ENCODE results near the gene SOX11. TPM values are rescaled to one million over a fixed set of nuclear protein-coding genes. Genes with fewer than 3 reads are reported as not detected.
"Not testable (repeated sequence)": the region's sequence is repeated elsewhere in the genome, so short reads cannot be mapped to it uniquely, and the experiment has no call there.

Gene SOX11
- total RNA-seq, 1 donor from 2014 or later: 154 TPM

DNA sequence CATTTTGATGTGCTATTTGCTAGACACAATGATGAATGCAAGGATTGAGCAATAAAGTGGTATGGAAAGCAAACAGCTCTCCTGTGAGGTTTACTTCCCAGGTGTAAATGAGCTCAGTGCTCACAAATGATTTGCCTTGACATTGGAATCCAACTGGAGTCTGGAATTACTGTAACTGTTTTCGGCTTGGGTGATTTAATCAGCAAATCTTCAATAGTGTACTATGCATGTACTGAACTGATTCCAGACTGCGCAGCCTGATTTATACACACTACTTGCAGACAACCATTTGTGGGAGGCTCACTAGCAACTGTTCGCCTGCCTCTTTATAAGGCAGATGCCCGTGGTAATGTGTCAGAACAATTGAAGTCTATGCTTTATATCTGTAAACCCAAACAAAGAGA, 27.9 kb upstream of the SOX11 start:
- Mint-ChIP-seq H3K27ac (no peak overlapping the region), H3K36me3 (ENCODE audit: insufficient read depth) (no peaks in the 10 kb centered on the region), H3K27me3 (peaks cover 5% of the 10 kb centered on the region), H3K9me3 (ENCODE audit: low read depth) (peaks cover 8% of the 10 kb centered on the region), H3K4me3 (ENCODE audit: low read depth) (no peak overlapping the region), H3K4me1 (ENCODE audit: low read depth) (no peaks in the 10 kb centered on the region)
- no peak for TF ChIP-seq CTCF (IDR thresholded peaks at IDR 0.05; ENCODE audit: unreplicated experiment)
- DNase-seq (ENCODE audit: low spot score, unreplicated experiment): no peak

DNA sequence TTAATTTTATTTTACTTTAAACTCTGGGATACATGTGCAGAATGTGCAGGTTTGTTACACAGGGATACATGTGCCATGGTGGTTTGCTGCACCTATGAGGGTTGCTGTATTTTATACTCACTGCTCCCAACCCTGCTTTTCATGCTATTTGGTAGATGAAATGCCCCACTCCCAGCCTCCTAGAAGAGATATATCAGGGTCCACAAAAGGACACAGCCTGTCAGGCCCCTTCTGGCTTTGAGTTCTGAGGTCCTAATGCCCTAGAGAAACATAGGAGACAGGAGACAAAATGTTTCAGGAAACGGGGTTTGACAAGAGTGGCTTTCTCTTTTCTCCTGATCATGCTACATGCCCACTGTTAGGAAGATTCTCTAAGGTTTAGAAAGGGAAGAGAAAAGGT, 27.1 kb upstream of the SOX11 start:
- H3K36me3 Mint-ChIP-seq (ENCODE audit: insufficient read depth): no peaks in the 10 kb centered on the region
- H3K4me3 Mint-ChIP-seq (ENCODE audit: low read depth): no peak overlapping the region
- TF ChIP-seq CTCF (IDR thresholded peaks at IDR 0.05; ENCODE audit: unreplicated experiment): no peak
- no peak for DNase-seq (ENCODE audit: low spot score, unreplicated experiment)
- peaks cover 5% of the 10 kb centered on the region for H3K27me3 Mint-ChIP-seq
- no peak overlapping the region for H3K27ac Mint-ChIP-seq
- no peaks in the 10 kb centered on the region for H3K4me1 Mint-ChIP-seq (ENCODE audit: low read depth)
- H3K9me3 Mint-ChIP-seq (ENCODE audit: low read depth): peaks cover 3% of the 10 kb centered on the region

DNA sequence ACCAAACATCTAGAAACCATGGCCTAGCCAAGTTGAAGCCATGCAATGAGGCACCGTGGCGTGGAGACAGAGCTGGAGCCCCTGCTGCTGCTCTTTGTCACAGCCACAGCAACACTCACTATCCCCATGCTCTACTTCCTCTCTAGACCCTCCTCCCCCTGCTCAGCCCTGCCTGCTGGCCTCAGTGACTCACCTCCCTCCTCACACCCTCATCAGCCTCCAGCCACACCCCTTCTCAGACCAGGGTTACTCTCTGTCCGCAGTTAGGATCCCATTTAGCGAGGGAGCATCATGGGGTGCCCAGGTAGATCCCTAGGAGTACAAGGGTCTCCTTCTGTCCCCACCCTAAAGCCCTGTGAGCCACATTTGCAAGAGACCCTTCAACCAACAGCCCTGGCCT, 25.4 kb upstream of the SOX11 start:
- no peaks in the 10 kb centered on the region for H3K9me3 Mint-ChIP-seq (ENCODE audit: low read depth)
- H3K4me1 Mint-ChIP-seq (ENCODE audit: low read depth): no peaks in the 10 kb centered on the region
- H3K36me3 Mint-ChIP-seq (ENCODE audit: insufficient read depth): no peaks in the 10 kb centered on the region
- no peak overlapping the region for H3K4me3 Mint-ChIP-seq (ENCODE audit: low read depth)
- H3K27me3 Mint-ChIP-seq: peaks cover 5% of the 10 kb centered on the region
- no peak for DNase-seq (ENCODE audit: low spot score, unreplicated experiment)
- TF ChIP-seq CTCF (IDR thresholded peaks at IDR 0.05; ENCODE audit: unreplicated experiment): no peak
- H3K27ac Mint-ChIP-seq: no peak overlapping the region

- H3K27ac Mint-ChIP-seq; H3K36me3 Mint-ChIP-seq (ENCODE audit: insufficient read depth); H3K4me1 Mint-ChIP-seq (ENCODE audit: low read depth); H3K4me3 Mint-ChIP-seq (ENCODE audit: low read depth); H3K27me3 Mint-ChIP-seq; DNase-seq (ENCODE audit: low spot score, unreplicated experiment); H3K9me3 Mint-ChIP-seq (ENCODE audit: low read depth): not testable (repeated sequence)
Observed at GRCh38 chr2:5667655-5668054, 24.5 kb upstream of the SOX11 start.

- H3K4me1 Mint-ChIP-seq (ENCODE audit: low read depth): peaks cover 5% of the 10 kb centered on the region
- no peak overlapping the region for H3K4me3 Mint-ChIP-seq (ENCODE audit: low read depth)
- no peaks in the 10 kb centered on the region for H3K9me3 Mint-ChIP-seq (ENCODE audit: low read depth)
- DNase-seq (ENCODE audit: low spot score, unreplicated experiment): no peak
- H3K27me3 Mint-ChIP-seq: peaks cover 6% of the 10 kb centered on the region
- no peak overlapping the region for H3K27ac Mint-ChIP-seq
- TF ChIP-seq CTCF (IDR thresholded peaks at IDR 0.05; ENCODE audit: unreplicated experiment): no peak
- H3K36me3 Mint-ChIP-seq (ENCODE audit: insufficient read depth): no peaks in the 10 kb centered on the region
Observed at GRCh38 chr2:5668682-5669250, 23.4 kb upstream of the SOX11 start.

DNA sequence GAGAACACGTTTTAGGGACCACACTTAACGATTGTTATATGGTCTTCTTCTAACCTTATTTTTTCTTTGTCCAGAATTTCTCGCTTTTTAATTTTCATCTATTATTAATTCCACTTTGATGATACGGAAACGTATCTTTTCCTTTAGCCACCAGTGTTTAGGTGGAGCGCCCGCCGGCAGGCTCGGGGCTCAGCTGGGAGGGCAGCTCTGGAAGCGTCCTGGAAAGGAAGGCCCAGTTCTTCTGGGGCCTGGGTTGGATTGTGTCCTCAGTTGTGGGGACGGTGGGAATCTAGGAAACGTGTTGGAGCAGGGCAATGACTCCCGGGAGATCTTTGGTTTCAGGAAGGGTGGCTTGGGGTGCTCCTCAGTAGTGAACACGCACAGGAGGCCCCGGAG, 19.4 kb upstream of the SOX11 start:
- peak overlapping the region; percentile 74 for H3K27ac Mint-ChIP-seq
- TF ChIP-seq CTCF (IDR thresholded peaks at IDR 0.05; ENCODE audit: unreplicated experiment): no peak
- DNase-seq (ENCODE audit: low spot score, unreplicated experiment): no peak

More for the DNA sequence above, 19.4 kb upstream of the SOX11 start:
- Mint-ChIP-seq H3K9me3 (ENCODE audit: low read depth) (no peaks in the 10 kb centered on the region), H3K36me3 (ENCODE audit: insufficient read depth) (no peaks in the 10 kb centered on the region), H3K4me1 (ENCODE audit: low read depth) (peaks cover 9% of the 10 kb centered on the region), H3K4me3 (ENCODE audit: low read depth) (peak overlapping the region; percentile 71), H3K27me3 (peaks cover 25% of the 10 kb centered on the region)

All from progenitor cell of endocrine pancreas (in vitro differentiated cells).